Panc1 (cell line): ENCODE measurements around the gene SPAG6. TPM values are rescaled to one million over a fixed set of nuclear protein-coding genes. Genes with fewer than 3 reads are reported as not detected.

Experiments
- ATAC-seq: fragments of 200-7000 bp; cut with Tn5 transposase; 2 replicates; pipeline ENCODE4 v1.9.1; 2020; ENCODE audit warnings: mild to moderate bottlenecking, moderate library complexity
- BruUV-seq: library from RNA; stranded (reverse); fragments of 400-500 nt; replicated peaks from 2 replicates; lab custom pipeline; 2021; lab: Mats Ljungman, UMichigan
- CTCF ChIA-PET: fragments of 300-600 bp; sonication (Branson Sonifier 250); formaldehyde crosslinking; loops from one replicate; lab custom pipeline; 2022; ENCODE audit warnings: antibody characterized with exemption; lab: Charles Lee
- POLR2A ChIA-PET: fragments of 300-600 bp; sonication (Branson Sonifier 250); formaldehyde crosslinking; loops from one replicate; lab custom pipeline; 2022; ENCODE audit warnings: antibody characterized with exemption; lab: Charles Lee
- DNase-seq: peaks from one replicate; pipeline ENCODE4 v3.0.0-alpha.2; 2010; ENCODE audit warnings: low read depth, low spot score
- H3K27ac ChIP-seq: 2 replicates; pipeline ENCODE4 v1.5.1; 2011; ENCODE audit warnings: mild to moderate bottlenecking, low read length, inconsistent platforms
- H3K27me3 ChIP-seq: fragments of 200-500 bp; sonication (Bioruptor generic); 2 replicates; pipeline ENCODE4 v1.6.0; 2014; ENCODE audit warnings: low read length, inconsistent platforms; ENCODE audit not compliant: control insufficient read depth, insufficient read depth
- H3K36me3 ChIP-seq: fragments of 200-500 bp; sonication (Bioruptor generic); 2 replicates; pipeline ENCODE4 v1.5.1; 2014; ENCODE audit warnings: inconsistent platforms, mild to moderate bottlenecking, low read length, moderate library complexity; ENCODE audit not compliant: control insufficient read depth, insufficient read depth
- H3K4me1 ChIP-seq: 2 replicates; pipeline ENCODE4 v1.5.1; 2011; ENCODE audit warnings: inconsistent platforms, mild to moderate bottlenecking, low read length, moderate library complexity; ENCODE audit not compliant: control insufficient read depth, insufficient read depth
- H3K4me3 ChIP-seq, 2 experiments: 2 replicates each; pipeline ENCODE4 v1.5.1; 2011 to 2012; ENCODE audit warnings: low read depth in 2 of 2, low read length in 2 of 2, mild to moderate bottlenecking in 2 of 2, inconsistent platforms in 1 of 2, moderate library complexity in 1 of 2
- H3K9me3 ChIP-seq: fragments of 200-500 bp; sonication (Bioruptor generic); 2 replicates; pipeline ENCODE4 v1.5.1; 2014; ENCODE audit warnings: low read depth, mild to moderate bottlenecking, inconsistent platforms, low read length, moderate library complexity; ENCODE audit not compliant: control insufficient read depth, insufficient read depth
- CTCF ChIP-seq: fragments of 450-650 bp; IDR thresholded peaks from 2 replicates; pipeline ENCODE4 v1.5.1; 2017; ENCODE audit warnings: mild to moderate bottlenecking
- POLR2AphosphoS5 ChIP-seq: IDR thresholded peaks from 2 replicates; pipeline ENCODE4 v1.6.1; 2012; ENCODE audit warnings: mild to moderate bottlenecking, low read depth, low read length, moderate library complexity
- REST ChIP-seq, 2 experiments: IDR thresholded peaks; 2 replicates each; pipeline ENCODE4 v1.6.1; 2011 to 2012; ENCODE audit warnings: low read depth in 2 of 2, control low read depth in 1 of 2, low read length in 1 of 2, mild to moderate bottlenecking in 1 of 2, moderate library complexity in 1 of 2; ENCODE audit not compliant: insufficient read depth in 1 of 2
- SIN3A ChIP-seq: IDR thresholded peaks from 2 replicates; pipeline ENCODE4 v1.6.1; 2012; ENCODE audit warnings: low read depth, mild to moderate bottlenecking, low read length, moderate library complexity, borderline replicate concordance; ENCODE audit not compliant: insufficient read depth
- TCF7L2 ChIP-seq: IDR thresholded peaks from 2 replicates; pipeline ENCODE4 v1.6.1; 2011; ENCODE audit warnings: mild to moderate bottlenecking, low read depth, low read length, inconsistent platforms
- in situ Hi-C: cut with HindIII; loops from 2 replicates; pipeline ENCODE4 v1.10.0; 2016; ENCODE audit warnings: low sequenced_read_pairs, low pct_unique_long_range_greater_than_20kb
- intact Hi-C: fragments of 100-400 bp; cut with micrococcal nuclease; formaldehyde crosslinking; loops from one replicate; pipeline ENCODE4 v1.10.0; 2022; ENCODE audit not compliant: unreplicated experiment
- total RNA-seq: library from RNA; stranded (reverse); gene quantifications from one replicate; pipeline ENCODE4 v1.2.1, GENCODE V29; 2021; ENCODE audit not compliant: unreplicated experiment

SPAG6 gene
- total RNA-seq, 1 experiment from 2014 or later = not detected

GRCh38 chr10:22333167-22333974, 11.9 kb upstream of the SPAG6 start:
- TF ChIP-seq TCF7L2 (no peak), CTCF (no peak), POLR2AphosphoS5 (no peak), SIN3A (no peak), REST (IDR thresholded peaks at IDR 0.05; ENCODE audit: insufficient read depth in 1 of 2, low read depth in 2 of 2, low read length in 1 of 2) (no peak)
- H3K36me3 ChIP-seq = peaks cover 15% of the 10 kb centered on the region
- intact Hi-C loops = no loop called here
- BruUV-seq = no TSS peak
- H3K9me3 ChIP-seq = no peaks in the 10 kb centered on the region
- no peak for ATAC-seq
- DNase-seq = no peak
- no peaks in the 10 kb centered on the region for H3K4me1 ChIP-seq
- in situ Hi-C loops = no loop called here
- H3K4me3 ChIP-seq = no peak overlapping the region
- peaks cover 10% of the 10 kb centered on the region for H3K27me3 ChIP-seq
- H3K27ac ChIP-seq = no peak overlapping the region
- CTCF ChIA-PET = no interaction called here
- POLR2A ChIA-PET = no interaction called here

GRCh38 chr10:22333975-22334282, 11.4 kb upstream of the SPAG6 start:
- intact Hi-C loops = no loop called here
- ChIA-PET POLR2A (no interaction called here), CTCF (no interaction called here)
- H3K27me3 ChIP-seq = peaks cover 14% of the 10 kb centered on the region
- in situ Hi-C loops = no loop called here
- H3K36me3 ChIP-seq = peaks cover 9% of the 10 kb centered on the region
- ATAC-seq (no peak), DNase-seq (no peak)
- no peak overlapping the region for H3K4me3 ChIP-seq
- no peak for TF ChIP-seq POLR2AphosphoS5
- no peak for TF ChIP-seq SIN3A
- no peak for TF ChIP-seq TCF7L2
- TF ChIP-seq CTCF = no peak
- no peak for TF ChIP-seq REST (IDR thresholded peaks at IDR 0.05; ENCODE audit: insufficient read depth in 1 of 2, low read depth in 2 of 2, low read length in 1 of 2)
- H3K4me1 ChIP-seq = no peaks in the 10 kb centered on the region
- no peaks in the 10 kb centered on the region for H3K9me3 ChIP-seq
- no TSS peak for BruUV-seq
- H3K27ac ChIP-seq = no peak overlapping the region
